H9 (cell line): ENCODE results near the gene OGA. TPM values are rescaled to one million over a fixed set of nuclear protein-coding genes. Genes with fewer than 3 reads are reported as not detected.
A peak's percentile ranks its signal among the peaks of the same experiment; 100 is the strongest.

Experiments used
- DNase-seq: peaks from one replicate; pipeline ENCODE4 v3.0.0-alpha.2; 2017
- H2AFZ ChIP-seq: one replicate; pipeline ENCODE4 v1.6.1; 2013; ENCODE audit warnings: mild to moderate bottlenecking, low read length, control low read depth, moderate library complexity
- H2AK5ac ChIP-seq: 2 replicates; pipeline ENCODE4 v1.6.1; 2013; ENCODE audit warnings: low read length, control low read depth, mixed read lengths; ENCODE audit not compliant: insufficient read length
- H2BK120ac ChIP-seq: one replicate; pipeline ENCODE4 v1.6.1; 2013; ENCODE audit warnings: low read depth, mild to moderate bottlenecking, low read length, control low read depth, inconsistent platforms; ENCODE audit not compliant: poor library complexity, severe bottlenecking
- H2BK12ac ChIP-seq: 2 replicates; pipeline ENCODE4 v1.6.1; 2013; ENCODE audit warnings: low read length, control low read depth, mixed read lengths, low read depth; ENCODE audit not compliant: insufficient read length
- H2BK15ac ChIP-seq: 2 replicates; pipeline ENCODE4 v1.6.1; 2013; ENCODE audit warnings: low read depth, low read length, control low read depth
- H2BK20ac ChIP-seq: one replicate; pipeline ENCODE4 v1.6.1; 2013; ENCODE audit warnings: low read depth, mild to moderate bottlenecking, low read length, control low read depth, inconsistent platforms; ENCODE audit not compliant: poor library complexity, severe bottlenecking
- H2BK5ac ChIP-seq: 2 replicates; pipeline ENCODE4 v1.6.1; 2013; ENCODE audit warnings: low read length, control low read depth, mixed read lengths; ENCODE audit not compliant: insufficient read length
- H3K14ac ChIP-seq: 2 replicates; pipeline ENCODE4 v1.6.1; 2013; ENCODE audit warnings: low read length, control low read depth; ENCODE audit not compliant: insufficient read depth
- H3K18ac ChIP-seq: 2 replicates; pipeline ENCODE4 v1.6.1; 2013; ENCODE audit warnings: low read depth, mild to moderate bottlenecking, mixed read lengths, low read length, control low read depth; ENCODE audit not compliant: insufficient read length
- H3K23ac ChIP-seq: 2 replicates; pipeline ENCODE4 v1.6.1; 2013; ENCODE audit warnings: low read length, control low read depth, mixed read lengths, low read depth; ENCODE audit not compliant: insufficient read length
- H3K23me2 ChIP-seq: 2 replicates; pipeline ENCODE4 v1.6.1; 2013; ENCODE audit warnings: low read depth, mild to moderate bottlenecking, mixed read lengths, low read length, control low read depth; ENCODE audit not compliant: insufficient read length, poor library complexity, severe bottlenecking
- H3K27ac ChIP-seq: 2 replicates; pipeline ENCODE4 v1.5.1; 2013; ENCODE audit warnings: low read length, control low read depth, mixed read lengths, low read depth; ENCODE audit not compliant: insufficient read length
- H3K27me3 ChIP-seq: 2 replicates; pipeline ENCODE4 v1.6.1; 2013; ENCODE audit warnings: low read length, control low read depth, inconsistent platforms; ENCODE audit not compliant: insufficient read depth
- H3K4ac ChIP-seq: 2 replicates; pipeline ENCODE4 v1.6.1; 2013; ENCODE audit warnings: low read depth, mild to moderate bottlenecking, control low read depth, inconsistent platforms, low read length, moderate library complexity
- H3K4me1 ChIP-seq: 2 replicates; pipeline ENCODE4 v1.6.1; 2013; ENCODE audit warnings: low read length, control low read depth, inconsistent platforms; ENCODE audit not compliant: insufficient read depth
- H3K4me2 ChIP-seq: 2 replicates; pipeline ENCODE4 v1.6.1; 2013; ENCODE audit warnings: low read length, control low read depth, mixed read lengths; ENCODE audit not compliant: insufficient read length, insufficient read depth
- H3K56ac ChIP-seq: 2 replicates; pipeline ENCODE4 v1.6.1; 2013; ENCODE audit warnings: low read depth, mild to moderate bottlenecking, mixed read lengths, low read length, control low read depth; ENCODE audit not compliant: insufficient read length
- H3K79me1 ChIP-seq: 2 replicates; pipeline ENCODE4 v1.6.1; 2013; ENCODE audit warnings: low read depth, mild to moderate bottlenecking, moderate library complexity, low read length, control low read depth, inconsistent platforms; ENCODE audit not compliant: insufficient read depth, poor library complexity, severe bottlenecking
- H3K79me2 ChIP-seq: 2 replicates; pipeline ENCODE4 v1.6.1; 2013; ENCODE audit warnings: low read length, control low read depth, inconsistent platforms; ENCODE audit not compliant: insufficient read depth
- H3K9ac ChIP-seq: 2 replicates; pipeline ENCODE4 v1.6.1; 2013; ENCODE audit warnings: low read length, control low read depth, mixed read lengths; ENCODE audit not compliant: insufficient read length; ENCODE audit errors: extremely low read depth
- H3K9me3 ChIP-seq: one replicate; pipeline ENCODE4 v1.6.1; 2013; ENCODE audit warnings: low read depth, low read length, inconsistent platforms; ENCODE audit not compliant: control insufficient read depth
- H3T11ph ChIP-seq: one replicate; pipeline ENCODE4 v1.6.1; 2013; ENCODE audit warnings: mild to moderate bottlenecking, low read length, control low read depth, inconsistent platforms
- H4K20me1 ChIP-seq: one replicate; pipeline ENCODE4 v1.6.1; 2013; ENCODE audit not compliant: control insufficient read depth, insufficient read length, insufficient read depth
- H4K5ac ChIP-seq: 2 replicates; pipeline ENCODE4 v1.6.1; 2013; ENCODE audit warnings: low read depth, mild to moderate bottlenecking, mixed read lengths, low read length, control low read depth; ENCODE audit not compliant: insufficient read length
- H4K8ac ChIP-seq: replicated peaks from 2 replicates; pipeline ENCODE4 v1.6.1; 2013; ENCODE audit warnings: low read length, control low read depth, mixed read lengths, low read depth; ENCODE audit not compliant: insufficient read length
- H4K91ac ChIP-seq: 2 replicates; pipeline ENCODE4 v1.6.1; 2013; ENCODE audit warnings: low read depth, mild to moderate bottlenecking, moderate library complexity, mixed read lengths, low read length, control low read depth; ENCODE audit not compliant: insufficient read length
- H3K27ac Mint-ChIP-seq, 3 experiments: 2 replicates in 2 of 3; 3 replicates in 1 of 3; pipeline ENCODE4 v1.8.0; 2020 to 2021; ENCODE audit warnings: mixed read lengths in 3 of 3, mild to moderate bottlenecking in 1 of 3, moderate library complexity in 1 of 3
- H3K27me3 Mint-ChIP-seq: 2 replicates; pipeline ENCODE4 v1.8.0; 2021; ENCODE audit warnings: low read depth, mild to moderate bottlenecking, moderate library complexity, mixed read lengths
- H3K36me3 Mint-ChIP-seq, 3 experiments: 2 replicates in 2 of 3; 3 replicates in 1 of 3; pipeline ENCODE4 v1.8.0; 2020 to 2021; ENCODE audit warnings: low read depth in 3 of 3, mixed read lengths in 3 of 3; ENCODE audit not compliant: insufficient read depth in 1 of 3
- H3K4me1 Mint-ChIP-seq, 2 experiments: 2 replicates each; pipeline ENCODE4 v1.8.0; 2020; ENCODE audit warnings: mixed read lengths in 2 of 2
- H3K4me3 Mint-ChIP-seq, 2 experiments: 2 replicates in 1 of 2; 3 replicates in 1 of 2; pipeline ENCODE4 v1.8.0; 2020 to 2021; ENCODE audit warnings: mild to moderate bottlenecking in 2 of 2, mixed read lengths in 2 of 2, moderate library complexity in 1 of 2
- H3K9me3 Mint-ChIP-seq, 2 experiments: 2 replicates in 1 of 2; 3 replicates in 1 of 2; pipeline ENCODE4 v1.8.0; 2020; ENCODE audit warnings: mild to moderate bottlenecking in 2 of 2, mixed read lengths in 2 of 2, moderate library complexity in 1 of 2
- WGBS: extraction: QIAGEN DNeasy Blood & Tissue Kit; methylation state at CpG from one replicate; pipeline ENCODE4 v1.1.7; 2013; ENCODE audit warnings: missing lambda C conversion rate, low lambda C conversion rate, mixed read lengths; ENCODE audit not compliant: insufficient read length; ENCODE audit errors: extremely low coverage; 5-methylcytosine and 5-hydroxymethylcytosine counted together
- total RNA-seq: library from RNA; stranded (reverse); gene quantifications from 2 replicates; pipeline ENCODE4 v1.2.1, GENCODE V29; 2021
- TF ChIP-seq, protein P1 (sequence below): fragments of 200-600 bp; sonication (generic); conservative IDR thresholded peaks from 3 replicates; pipeline ENCODE4 v1.8.0; 2021; ENCODE audit warnings: antibody characterized with exemption, mild to moderate bottlenecking

The OGA gene
- total RNA-seq, 1 experiment from 2014 or later, result 125 TPM

DNA sequence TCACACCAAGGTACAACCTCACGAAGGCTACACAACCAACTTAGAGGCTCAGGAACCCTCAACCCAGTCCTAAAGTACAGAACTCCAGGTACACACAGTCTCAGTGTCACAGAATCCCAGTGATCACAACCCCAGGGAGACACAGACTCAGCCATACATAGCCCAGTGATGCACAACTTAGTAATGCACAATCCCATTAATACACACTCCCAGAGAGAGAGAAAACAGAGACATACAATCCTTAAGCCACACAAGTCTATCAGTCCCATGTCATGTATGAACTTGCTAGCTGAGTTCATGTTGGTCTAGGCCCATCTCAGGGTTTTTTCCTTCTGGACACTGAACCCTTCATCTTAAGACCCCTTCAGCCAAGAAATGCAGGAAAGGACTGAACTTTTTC is 20.8 kb upstream of the OGA start:
- DNase-seq, result no peak
- Histone ChIP-seq H3K23me2 (peaks cover 9% of the 10 kb centered on the region), H3K27ac (no peak overlapping the region), H2BK20ac (no peak overlapping the region), H3K23ac (no peak overlapping the region), H4K91ac (no peak overlapping the region), H3K18ac (no peak overlapping the region), H3K79me2 (no peaks in the 10 kb centered on the region), H3K4me1 (peaks cover 3% of the 10 kb centered on the region; the same call in 1 of the 2 replicates), H2BK120ac (no peak overlapping the region), H2BK5ac (no peak overlapping the region), H3K9ac (no peak overlapping the region), H4K8ac (no peak overlapping the region), H4K20me1 (peaks cover 2% of the 10 kb centered on the region), H2BK15ac (no peak overlapping the region), H3K14ac (no peak overlapping the region), H3T11ph (no peak overlapping the region), H3K79me1 (no peaks in the 10 kb centered on the region), H3K4ac (no peak overlapping the region), H2AFZ (no peak overlapping the region), H3K56ac (no peak overlapping the region), H3K9me3 (no peaks in the 10 kb centered on the region), H4K5ac (no peak overlapping the region), H2AK5ac (no peak overlapping the region), H3K4me2 (peak overlapping the region; percentile 77), H2BK12ac (no peak overlapping the region), H3K27me3 (peaks cover 15% of the 10 kb centered on the region; the same call in 1 of the 2 replicates)
- Mint-ChIP-seq H3K36me3 (no peaks in the 10 kb centered on the region), H3K27ac (no peak overlapping the region; a peak in 2 of 7 replicates), H3K4me1 (peaks cover 23 to 46% of the 10 kb centered on the region in 2 experiments), H3K27me3 (peaks cover 28% of the 10 kb centered on the region), H3K4me3 (peak overlapping the region; percentile 81 to 92), H3K9me3 (no peaks in the 10 kb centered on the region)
- WGBS, result no CpG with 5 or more reads among the region's 1 CpG
- TF ChIP-seq, protein P1, sequence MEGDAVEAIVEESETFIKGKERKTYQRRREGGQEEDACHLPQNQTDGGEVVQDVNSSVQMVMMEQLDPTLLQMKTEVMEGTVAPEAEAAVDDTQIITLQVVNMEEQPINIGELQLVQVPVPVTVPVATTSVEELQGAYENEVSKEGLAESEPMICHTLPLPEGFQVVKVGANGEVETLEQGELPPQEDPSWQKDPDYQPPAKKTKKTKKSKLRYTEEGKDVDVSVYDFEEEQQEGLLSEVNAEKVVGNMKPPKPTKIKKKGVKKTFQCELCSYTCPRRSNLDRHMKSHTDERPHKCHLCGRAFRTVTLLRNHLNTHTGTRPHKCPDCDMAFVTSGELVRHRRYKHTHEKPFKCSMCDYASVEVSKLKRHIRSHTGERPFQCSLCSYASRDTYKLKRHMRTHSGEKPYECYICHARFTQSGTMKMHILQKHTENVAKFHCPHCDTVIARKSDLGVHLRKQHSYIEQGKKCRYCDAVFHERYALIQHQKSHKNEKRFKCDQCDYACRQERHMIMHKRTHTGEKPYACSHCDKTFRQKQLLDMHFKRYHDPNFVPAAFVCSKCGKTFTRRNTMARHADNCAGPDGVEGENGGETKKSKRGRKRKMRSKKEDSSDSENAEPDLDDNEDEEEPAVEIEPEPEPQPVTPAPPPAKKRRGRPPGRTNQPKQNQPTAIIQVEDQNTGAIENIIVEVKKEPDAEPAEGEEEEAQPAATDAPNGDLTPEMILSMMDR, result no peak
